Large intestine (tissue), 3 donors: ENCODE results near the gene GDPD4. TPM values are rescaled to one million over a fixed set of nuclear protein-coding genes. Genes with fewer than 3 reads are reported as not detected.

ENCODE experiments used
- DNase-seq, 2 donors: peaks; one replicate each; pipeline versions ENCODE4 v3.0.0 to v3.0.0-alpha.2; 2013
- H3K27ac ChIP-seq: one replicate; pipeline ENCODE4 v1.5.1; 2013; ENCODE audit warnings: low read length
- H3K27me3 ChIP-seq: 2 replicates; pipeline ENCODE4 v1.6.1; 2013; ENCODE audit warnings: low read length; ENCODE audit not compliant: control insufficient read depth, insufficient read depth
- H3K36me3 ChIP-seq: 2 replicates; pipeline ENCODE4 v1.6.1; 2013; ENCODE audit warnings: low read length; ENCODE audit not compliant: control insufficient read depth, insufficient read depth
- H3K4me1 ChIP-seq: one replicate; pipeline ENCODE4 v1.6.1; 2013; ENCODE audit warnings: low read length; ENCODE audit not compliant: control insufficient read depth, insufficient read depth
- H3K4me3 ChIP-seq: one replicate; pipeline ENCODE4 v1.5.1; 2013; ENCODE audit warnings: low read length
- H3K9me3 ChIP-seq: one replicate; pipeline ENCODE4 v1.6.1; 2013; ENCODE audit warnings: mild to moderate bottlenecking, low read depth, low read length, moderate library complexity; ENCODE audit not compliant: control insufficient read depth
- WGBS: methylation state at CpG from one replicate; pipeline ENCODE4 v1.1.5; 2013; ENCODE audit warnings: low lambda C conversion rate; ENCODE audit not compliant: insufficient coverage; 5-methylcytosine and 5-hydroxymethylcytosine counted together
- polyA plus RNA-seq: library from polyadenylated mRNA; unstranded; fragments of 120-200 nt; gene quantifications from one replicate; pipeline ENCODE4 v1.2.1, GENCODE V29; 2013

Gene GDPD4
- polyA plus RNA-seq, 1 donor = 5.1 TPM

DNA sequence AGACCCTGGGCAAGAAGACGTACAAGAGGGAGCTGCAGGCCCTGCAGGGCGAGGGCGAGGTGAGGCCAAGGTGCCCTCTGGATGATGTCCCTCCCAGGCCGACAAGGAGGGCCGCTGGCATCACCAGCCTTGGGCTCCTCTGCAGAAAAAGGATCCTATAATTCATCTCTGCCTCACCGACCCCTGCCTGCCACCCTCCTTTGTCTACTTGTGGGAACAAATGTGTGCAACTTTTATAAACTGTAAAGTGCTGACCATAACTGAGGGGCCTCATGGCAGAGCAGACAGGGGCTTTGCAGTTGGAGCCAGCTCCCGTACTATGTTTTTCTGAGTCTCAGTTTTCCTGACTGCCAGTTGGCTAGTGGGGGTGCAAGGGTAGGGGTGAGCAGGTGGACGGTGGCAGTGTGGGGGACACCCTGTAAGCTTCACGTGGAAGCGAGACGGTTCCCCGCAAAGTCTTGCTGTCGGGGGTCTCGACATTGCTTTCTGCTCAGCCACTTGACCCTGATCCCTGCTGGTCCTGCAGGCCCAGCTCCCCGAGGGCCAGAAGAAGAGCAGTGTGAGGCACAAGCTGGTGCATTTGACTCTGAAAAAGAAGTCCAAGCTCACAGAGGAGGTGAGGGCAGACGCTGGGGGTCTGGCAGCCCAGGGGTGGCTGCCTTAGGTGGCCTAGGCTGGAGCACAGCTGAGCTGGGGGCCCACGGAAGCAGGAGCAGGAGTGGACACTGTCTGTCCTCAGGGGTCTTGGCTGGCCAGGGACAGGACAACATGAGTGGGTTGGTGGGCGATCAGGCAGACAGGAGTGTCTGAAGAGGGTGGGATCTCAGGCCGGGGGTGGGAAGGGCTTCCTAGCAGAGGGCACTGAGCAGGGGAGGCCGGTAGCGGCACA is 118.7 kb downstream of the GDPD4 start:
- Histone ChIP-seq H3K9me3 (peaks cover 2% of the 10 kb centered on the region), H3K36me3 (peaks cover 52% of the 10 kb centered on the region), H3K27me3 (no peaks in the 10 kb centered on the region), H3K27ac (no peak overlapping the region), H3K4me1 (peaks cover 9% of the 10 kb centered on the region), H3K4me3 (no peak overlapping the region)
- no peak for DNase-seq
- WGBS = no CpG with 5 or more reads among the region's 21 CpGs

GRCh38 chr11:77181799-77182541 is 119.5 kb downstream of the GDPD4 start:
- H3K4me1 ChIP-seq = peaks cover 3% of the 10 kb centered on the region
- WGBS = no CpG with 5 or more reads among the region's 22 CpGs
- H3K27ac ChIP-seq = no peak overlapping the region
- peaks cover 2% of the 10 kb centered on the region for H3K9me3 ChIP-seq
- no peak overlapping the region for H3K4me3 ChIP-seq
- no peak for DNase-seq
- H3K36me3 ChIP-seq = peaks cover 55% of the 10 kb centered on the region
- H3K27me3 ChIP-seq = no peaks in the 10 kb centered on the region

DNA sequence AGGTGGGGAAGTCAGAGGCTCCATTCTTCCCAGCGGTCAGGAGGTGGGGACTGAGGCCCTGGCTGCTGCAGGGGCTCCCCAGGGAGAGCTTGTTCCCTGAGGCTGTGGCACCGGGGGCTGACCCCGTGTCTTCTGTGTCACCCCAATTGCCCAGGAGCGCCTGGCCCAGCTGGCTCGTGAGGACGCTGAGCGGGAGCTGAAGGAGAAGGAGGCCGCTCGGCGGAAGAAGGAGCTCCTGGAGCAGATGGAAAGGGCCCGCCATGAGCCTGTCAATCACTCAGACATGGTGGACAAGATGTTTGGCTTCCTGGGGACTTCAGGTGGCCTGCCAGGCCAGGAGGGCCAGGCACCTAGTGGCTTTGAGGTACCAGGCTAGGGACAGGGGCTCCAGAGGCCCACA is 120.3 kb downstream of the GDPD4 start:
- Histone ChIP-seq H3K27ac (no peak overlapping the region), H3K4me3 (no peak overlapping the region), H3K9me3 (peaks cover 2% of the 10 kb centered on the region), H3K4me1 (no peaks in the 10 kb centered on the region), H3K27me3 (no peaks in the 10 kb centered on the region), H3K36me3 (peaks cover 62% of the 10 kb centered on the region)
- no peak for DNase-seq
- WGBS = no CpG with 5 or more reads among the region's 11 CpGs

GRCh38 chr11:77180346-77180745 is 121.1 kb downstream of the GDPD4 start:
- no peak for DNase-seq
- Histone ChIP-seq H3K27ac (no peak overlapping the region), H3K36me3 (peaks cover 69% of the 10 kb centered on the region), H3K9me3 (peaks cover 2% of the 10 kb centered on the region), H3K27me3 (no peaks in the 10 kb centered on the region), H3K4me3 (no peak overlapping the region), H3K4me1 (no peaks in the 10 kb centered on the region)
- no CpG with 5 or more reads among the region's 11 CpGs for WGBS

DNA sequence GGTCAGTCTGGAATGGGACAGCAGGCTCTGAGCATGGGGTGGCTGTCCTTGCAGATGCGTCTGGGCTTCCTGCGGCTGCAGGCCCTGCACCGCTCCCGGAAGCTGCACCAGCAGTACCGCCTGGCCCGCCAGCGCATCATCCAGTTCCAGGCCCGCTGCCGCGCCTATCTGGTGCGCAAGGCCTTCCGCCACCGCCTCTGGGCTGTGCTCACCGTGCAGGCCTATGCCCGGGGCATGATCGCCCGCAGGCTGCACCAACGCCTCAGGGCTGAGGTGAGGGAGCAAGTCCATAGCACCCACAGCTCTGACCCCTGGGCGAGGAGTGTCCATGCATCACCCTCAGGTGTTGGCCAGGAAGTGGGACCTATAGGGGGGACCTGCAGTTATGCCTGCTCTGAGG is 121.8 kb downstream of the GDPD4 start:
- no peaks in the 10 kb centered on the region for H3K27me3 ChIP-seq
- no CpG with 5 or more reads among the region's 19 CpGs for WGBS
- peaks cover 73% of the 10 kb centered on the region for H3K36me3 ChIP-seq
- H3K4me3 ChIP-seq = no peak overlapping the region
- H3K9me3 ChIP-seq = peaks cover 2% of the 10 kb centered on the region
- DNase-seq = no peak
- no peaks in the 10 kb centered on the region for H3K4me1 ChIP-seq
- H3K27ac ChIP-seq = no peak overlapping the region

DNA sequence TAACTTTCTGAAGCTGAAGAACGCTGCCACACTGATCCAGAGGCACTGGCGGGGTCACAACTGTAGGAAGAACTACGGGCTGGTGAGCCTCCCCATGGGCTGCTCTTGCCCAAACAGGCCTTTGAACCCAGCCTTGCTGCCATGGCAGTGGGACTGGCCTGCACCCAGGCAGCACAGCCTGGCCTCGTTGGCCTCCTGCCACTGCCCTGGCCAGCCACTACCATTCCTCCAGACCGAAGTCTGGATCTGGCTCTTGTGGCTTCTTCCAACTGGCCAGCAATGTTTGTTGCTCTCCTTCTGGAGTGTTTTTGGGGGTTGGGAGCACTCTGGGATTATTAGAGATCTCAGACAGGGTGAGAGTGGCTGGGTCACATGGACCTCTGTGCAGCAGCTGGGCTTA is 122.4 kb downstream of the GDPD4 start:
- no CpG with 5 or more reads among the region's 5 CpGs for WGBS
- no peak overlapping the region for H3K4me3 ChIP-seq
- peaks cover 2% of the 10 kb centered on the region for H3K9me3 ChIP-seq
- H3K36me3 ChIP-seq = peaks cover 74% of the 10 kb centered on the region
- H3K27ac ChIP-seq = no peak overlapping the region
- H3K4me1 ChIP-seq = peaks cover under 1% of the 10 kb centered on the region
- no peaks in the 10 kb centered on the region for H3K27me3 ChIP-seq
- no peak for DNase-seq

DNA sequence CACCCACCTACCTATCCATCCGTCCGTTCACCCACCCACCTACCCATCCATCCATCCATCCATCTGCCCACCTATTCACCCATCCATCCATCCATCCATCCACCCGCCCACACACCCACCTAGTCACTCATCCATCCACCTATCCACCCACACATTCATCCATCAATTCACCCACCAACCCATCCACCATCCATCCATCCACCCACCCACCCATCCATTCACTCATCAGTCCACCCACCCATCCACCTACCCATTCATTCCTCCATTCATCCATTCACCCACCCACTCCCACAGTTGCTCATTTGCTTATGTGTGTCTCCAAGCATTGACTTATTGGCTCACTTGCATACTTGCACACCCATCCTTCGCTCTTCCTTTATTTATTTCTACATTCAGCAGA is 123.3 kb downstream of the GDPD4 start:
- no peak for DNase-seq
- WGBS = 100% methylated on average over 1 of the region's 4 CpGs
- H3K9me3 ChIP-seq = peaks cover 2% of the 10 kb centered on the region
- H3K4me3 ChIP-seq = no peak overlapping the region
- peaks cover 71% of the 10 kb centered on the region for H3K36me3 ChIP-seq
- H3K27me3 ChIP-seq = no peaks in the 10 kb centered on the region
- H3K4me1 ChIP-seq = peaks cover 9% of the 10 kb centered on the region
- no peak overlapping the region for H3K27ac ChIP-seq

GRCh38 chr11:77176996-77177395 is 124.5 kb downstream of the GDPD4 start:
- no peaks in the 10 kb centered on the region for H3K27me3 ChIP-seq
- H3K36me3 ChIP-seq = peaks cover 60% of the 10 kb centered on the region
- H3K4me1 ChIP-seq = peaks cover 14% of the 10 kb centered on the region
- H3K4me3 ChIP-seq = no peak overlapping the region
- WGBS = no CpG with 5 or more reads among the region's 9 CpGs
- H3K9me3 ChIP-seq = peaks cover 2% of the 10 kb centered on the region
- no peak for DNase-seq
- H3K27ac ChIP-seq = no peak overlapping the region

DNA sequence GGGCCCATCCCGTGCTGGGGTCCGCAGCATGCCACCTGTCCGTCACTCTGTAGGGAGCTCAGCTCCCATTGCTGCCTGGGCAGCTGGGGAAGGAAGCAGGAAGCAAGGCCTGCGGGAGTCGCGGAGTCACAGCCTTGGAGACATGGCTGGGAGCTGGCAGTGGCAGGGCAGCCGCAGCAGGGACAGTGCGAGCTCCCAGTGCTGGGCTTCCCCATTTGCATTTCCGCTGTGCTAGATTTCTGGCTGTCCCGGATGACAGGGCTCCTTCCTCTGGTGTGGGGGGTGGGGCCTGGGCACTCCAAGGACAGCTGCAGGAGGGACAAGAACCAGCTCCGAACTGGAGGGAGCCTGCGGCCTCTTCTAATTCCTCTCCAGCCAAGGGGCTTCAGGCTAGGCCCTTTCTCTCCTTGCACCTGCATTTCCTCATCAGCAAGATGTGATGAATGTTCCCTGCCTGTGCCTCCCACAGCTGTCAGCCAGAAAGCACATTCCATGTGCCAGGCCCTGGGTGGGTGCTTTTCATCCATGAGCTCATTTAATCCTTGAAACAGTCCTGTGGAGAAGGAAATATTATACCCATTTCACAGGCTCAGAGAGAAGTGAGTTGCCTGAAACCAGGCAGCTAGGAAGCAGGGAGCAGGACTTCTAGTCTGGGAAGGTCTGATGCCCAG is 125.5 kb downstream of the GDPD4 start:
- Histone ChIP-seq H3K36me3 (peaks cover 50% of the 10 kb centered on the region), H3K4me3 (no peak overlapping the region), H3K4me1 (peaks cover 18% of the 10 kb centered on the region), H3K9me3 (peaks cover 2% of the 10 kb centered on the region), H3K27ac (no peak overlapping the region), H3K27me3 (no peaks in the 10 kb centered on the region)
- no peak for DNase-seq
- no CpG with 5 or more reads among the region's 12 CpGs for WGBS
